T-helper 2 cell treated with Interferon-gamma antibody and Interleukin-4, amounts not matched to agents 5 μg/mL and 100 μg/mL, for 36 hours (primary cell): Measurements from ENCODE around the gene SLC10A7.

Experiments used
- DNase-seq: peaks from one replicate; pipeline ENCODE4 v3.0.0; 2021; ENCODE audit warnings: low spot score
- H3K27ac Mint-ChIP-seq: one replicate; pipeline ENCODE4 v1.8.0; 2021; ENCODE audit warnings: mild to moderate bottlenecking, mixed read lengths
- H3K27me3 Mint-ChIP-seq: one replicate; pipeline ENCODE4 v1.8.0; 2021; ENCODE audit warnings: low read depth, mixed read lengths
- H3K36me3 Mint-ChIP-seq: one replicate; pipeline ENCODE4 v1.8.0; 2021; ENCODE audit warnings: low read depth, mixed read lengths
- H3K4me1 Mint-ChIP-seq: one replicate; pipeline ENCODE4 v1.8.0; 2021; ENCODE audit warnings: low read depth, mixed read lengths
- H3K4me3 Mint-ChIP-seq: one replicate; pipeline ENCODE4 v1.8.0; 2022; ENCODE audit warnings: mild to moderate bottlenecking, moderate library complexity, mixed read lengths
- H3K9me3 Mint-ChIP-seq: one replicate; pipeline ENCODE4 v1.8.0; 2021; ENCODE audit warnings: mixed read lengths

The SLC10A7 gene

DNA sequence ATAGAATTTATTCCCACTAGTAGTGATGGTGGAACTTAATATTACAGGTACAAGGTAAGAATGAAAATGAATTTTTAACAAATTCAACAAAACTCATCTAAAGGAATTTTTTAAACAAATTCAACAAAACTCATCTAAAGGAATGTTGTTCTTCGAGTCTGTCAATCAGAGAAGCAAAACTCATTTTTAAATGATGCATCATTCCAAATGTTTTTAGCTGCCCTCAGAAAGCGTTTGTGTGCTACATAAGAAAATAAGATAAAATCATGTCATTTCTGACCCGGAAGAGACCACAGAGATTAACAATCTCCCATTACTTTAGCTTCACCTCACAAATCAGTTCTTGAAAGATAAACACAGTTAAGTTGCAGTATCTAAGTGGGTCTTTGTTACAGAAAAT lies 178.0 kb downstream of the SLC10A7 start:
- no peak overlapping the region for H3K4me3 Mint-ChIP-seq
- no peaks in the 10 kb centered on the region for H3K36me3 Mint-ChIP-seq
- H3K9me3 Mint-ChIP-seq, result no peaks in the 10 kb centered on the region
- H3K27ac Mint-ChIP-seq, result no peak overlapping the region
- DNase-seq, result no peak
- H3K4me1 Mint-ChIP-seq, result peaks cover 7% of the 10 kb centered on the region
- H3K27me3 Mint-ChIP-seq, result no peaks in the 10 kb centered on the region

DNA sequence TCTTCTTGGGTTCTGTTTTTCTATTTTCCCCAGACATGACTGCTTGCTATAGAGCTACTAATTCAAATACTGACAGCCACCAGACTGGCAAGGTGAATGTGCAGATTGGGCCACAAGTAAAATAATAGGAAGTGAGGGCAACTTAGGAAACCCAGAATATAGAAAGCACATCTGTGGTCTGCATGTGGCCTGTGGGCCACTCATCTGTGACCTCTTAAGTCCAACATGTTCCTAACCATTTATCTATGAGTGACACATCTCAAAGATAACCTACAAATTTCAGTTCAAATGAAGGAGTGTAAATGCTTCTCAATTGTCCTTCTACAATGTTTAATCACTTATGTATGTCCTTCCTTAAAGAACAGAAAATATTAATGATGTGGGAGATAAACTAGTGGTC lies 178.5 kb downstream of the SLC10A7 start:
- H3K9me3 Mint-ChIP-seq, result no peaks in the 10 kb centered on the region
- H3K27me3 Mint-ChIP-seq, result no peaks in the 10 kb centered on the region
- H3K4me1 Mint-ChIP-seq, result peaks cover 7% of the 10 kb centered on the region
- no peak overlapping the region for H3K4me3 Mint-ChIP-seq
- H3K27ac Mint-ChIP-seq, result no peak overlapping the region
- DNase-seq, result no peak
- H3K36me3 Mint-ChIP-seq, result no peaks in the 10 kb centered on the region

DNA sequence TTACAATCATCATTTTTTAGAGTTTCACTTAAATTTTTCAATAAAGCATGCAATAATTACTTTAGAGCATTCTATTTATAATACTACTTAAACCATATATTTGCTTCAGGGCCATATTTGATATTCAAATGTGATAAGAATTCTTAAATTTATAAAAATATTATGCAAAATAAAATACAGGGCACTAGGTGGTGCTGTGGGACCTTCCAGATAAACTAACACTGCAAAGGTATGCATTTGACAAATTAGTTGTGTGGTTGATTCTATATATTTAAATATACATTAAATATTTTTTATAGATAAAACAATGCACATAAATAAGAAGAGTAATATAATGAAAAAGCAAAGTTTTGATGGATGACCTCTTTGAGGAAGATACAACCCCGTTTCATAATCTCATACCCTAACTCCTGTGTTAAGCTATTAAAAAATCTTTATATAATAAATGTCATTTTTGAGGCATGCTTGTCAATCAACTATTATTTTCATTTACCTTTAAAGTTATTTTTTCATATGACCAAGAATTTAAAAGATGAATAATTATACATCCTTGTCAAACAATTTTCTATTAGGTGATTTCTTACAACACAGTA lies 179.0 kb downstream of the SLC10A7 start:
- Mint-ChIP-seq H3K9me3 (no peaks in the 10 kb centered on the region), H3K36me3 (no peaks in the 10 kb centered on the region), H3K27me3 (no peaks in the 10 kb centered on the region), H3K4me3 (no peak overlapping the region), H3K27ac (no peak overlapping the region), H3K4me1 (peaks cover 7% of the 10 kb centered on the region)
- DNase-seq, result no peak

DNA sequence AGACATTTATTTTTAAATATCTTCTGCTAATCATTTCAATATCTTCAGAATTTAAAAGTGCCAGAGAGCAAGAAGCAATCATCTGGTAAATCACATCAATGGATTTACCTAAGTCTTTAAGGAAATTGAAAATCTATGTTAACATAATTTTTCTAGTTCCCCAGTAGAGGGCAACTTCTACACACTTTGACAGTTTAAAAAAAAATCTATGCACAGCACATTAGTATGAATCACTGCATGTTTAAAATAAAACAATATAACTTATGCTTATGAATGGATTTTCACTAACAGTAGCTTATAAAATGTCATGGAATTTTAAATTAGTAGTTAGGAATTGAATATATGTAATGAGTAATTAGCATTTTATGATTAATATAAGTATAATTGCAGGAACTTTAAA lies 180.9 kb downstream of the SLC10A7 start:
- no peak for DNase-seq
- H3K4me1 Mint-ChIP-seq, result peaks cover under 1% of the 10 kb centered on the region
- H3K4me3 Mint-ChIP-seq, result no peak overlapping the region
- no peaks in the 10 kb centered on the region for H3K36me3 Mint-ChIP-seq
- H3K27ac Mint-ChIP-seq, result no peak overlapping the region
- no peaks in the 10 kb centered on the region for H3K9me3 Mint-ChIP-seq
- H3K27me3 Mint-ChIP-seq, result no peaks in the 10 kb centered on the region

DNA sequence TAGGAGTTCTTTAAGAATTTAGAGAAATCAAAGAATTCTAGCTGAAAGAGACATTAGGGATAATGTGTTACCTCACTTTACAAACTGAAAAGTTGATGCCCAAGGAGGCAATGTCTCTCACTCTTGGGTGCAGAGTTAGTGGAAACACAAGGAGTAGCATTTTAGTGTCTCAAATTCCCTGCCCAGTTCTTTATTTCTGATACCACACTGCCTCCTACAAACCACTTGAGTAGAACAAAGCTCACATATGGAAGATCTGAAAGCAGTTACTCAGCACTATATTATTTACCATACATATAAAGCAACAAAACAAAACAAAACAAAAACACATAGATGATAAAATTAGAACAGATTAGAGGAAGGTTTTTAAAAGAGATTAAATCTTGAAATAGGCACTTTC lies 183.2 kb downstream of the SLC10A7 start:
- DNase-seq, result no peak
- no peak overlapping the region for H3K27ac Mint-ChIP-seq
- H3K9me3 Mint-ChIP-seq, result no peaks in the 10 kb centered on the region
- no peak overlapping the region for H3K4me3 Mint-ChIP-seq
- H3K36me3 Mint-ChIP-seq, result no peaks in the 10 kb centered on the region
- H3K27me3 Mint-ChIP-seq, result no peaks in the 10 kb centered on the region
- no peaks in the 10 kb centered on the region for H3K4me1 Mint-ChIP-seq

DNA sequence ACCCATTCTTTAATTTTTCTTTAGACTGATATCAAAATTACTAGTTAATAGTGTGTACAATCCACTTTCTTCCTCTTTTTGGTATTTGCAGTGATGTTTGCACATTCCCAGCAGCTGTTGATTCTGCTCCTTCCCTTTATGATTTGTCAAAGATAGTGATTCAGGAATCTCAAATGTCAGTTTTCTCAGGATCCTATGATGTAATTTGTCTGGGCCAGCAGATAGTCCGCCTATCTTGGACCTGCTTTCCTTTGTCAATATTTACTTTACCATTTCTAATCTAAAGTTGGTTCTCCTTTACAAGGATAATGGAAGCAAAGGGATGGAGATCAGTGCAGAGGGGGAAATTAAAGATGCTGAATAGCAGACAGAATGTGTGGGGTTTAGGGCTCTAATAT lies 185.3 kb downstream of the SLC10A7 start:
- Mint-ChIP-seq H3K27ac (no peak overlapping the region), H3K4me3 (no peak overlapping the region), H3K9me3 (no peaks in the 10 kb centered on the region), H3K27me3 (no peaks in the 10 kb centered on the region), H3K4me1 (no peaks in the 10 kb centered on the region), H3K36me3 (no peaks in the 10 kb centered on the region)
- DNase-seq, result no peak

DNA sequence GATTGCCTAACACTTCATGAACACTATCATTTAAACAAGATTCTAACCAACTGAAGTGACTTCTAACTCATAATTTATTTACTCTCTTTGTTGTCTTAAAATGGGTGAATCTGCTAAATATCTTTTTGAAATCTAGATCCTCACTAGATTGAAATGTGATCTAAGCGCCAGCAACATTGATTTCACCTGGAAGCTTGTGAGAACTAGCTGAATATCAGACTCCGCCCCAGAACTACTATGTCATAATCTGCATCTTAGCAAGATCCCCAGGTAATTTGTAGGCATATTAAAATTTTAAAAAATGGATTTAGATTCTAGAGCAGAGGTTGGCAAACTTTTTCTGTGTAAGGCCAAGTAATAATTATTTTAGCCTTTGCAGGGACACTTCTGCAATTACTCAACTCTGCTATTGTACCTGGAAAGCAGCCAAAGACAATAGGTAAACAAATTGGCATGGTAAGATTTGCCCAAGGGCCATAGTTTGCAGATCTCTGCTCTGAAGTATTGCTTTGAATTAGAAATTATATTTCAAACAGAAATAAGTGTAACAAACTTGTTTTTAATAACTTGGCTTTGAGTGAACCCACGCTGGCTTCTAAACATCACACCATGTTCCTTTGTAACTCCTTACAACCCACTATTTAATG lies 185.9 kb downstream of the SLC10A7 start:
- DNase-seq, result no peak
- Mint-ChIP-seq H3K4me3 (no peak overlapping the region), H3K36me3 (no peaks in the 10 kb centered on the region), H3K27ac (no peak overlapping the region), H3K27me3 (no peaks in the 10 kb centered on the region), H3K4me1 (no peaks in the 10 kb centered on the region), H3K9me3 (no peaks in the 10 kb centered on the region)

DNA sequence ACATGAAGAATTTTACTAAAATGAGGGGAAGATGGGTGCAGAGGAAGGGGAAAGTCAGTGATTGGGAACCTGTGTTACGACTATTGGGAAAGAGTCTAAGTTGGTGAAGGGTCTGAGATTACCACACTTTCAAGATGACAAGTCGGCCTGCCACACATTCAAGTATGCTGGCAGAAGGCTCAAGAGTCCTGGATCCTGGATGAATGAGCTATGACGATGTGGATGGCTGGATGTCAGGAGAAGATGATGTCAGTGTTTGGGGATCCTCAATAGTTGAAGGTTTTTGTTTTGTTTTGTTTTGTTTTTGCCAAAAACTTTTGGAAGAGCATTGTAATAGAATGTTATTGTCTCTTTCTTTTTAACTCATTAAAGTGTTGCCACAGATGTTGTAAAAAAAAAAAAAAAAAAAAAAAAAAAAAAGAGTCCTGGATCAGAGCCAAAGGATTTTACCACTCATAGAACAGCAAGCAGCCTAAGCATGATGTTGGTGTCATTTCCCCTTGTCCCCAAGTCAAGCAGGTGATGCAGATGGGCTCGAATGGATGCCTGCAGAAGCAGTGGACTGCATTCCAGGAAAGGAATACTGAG lies 186.8 kb downstream of the SLC10A7 start:
- H3K9me3 Mint-ChIP-seq, result no peaks in the 10 kb centered on the region
- H3K4me1 Mint-ChIP-seq, result no peaks in the 10 kb centered on the region
- no peak overlapping the region for H3K4me3 Mint-ChIP-seq
- no peak overlapping the region for H3K27ac Mint-ChIP-seq
- no peaks in the 10 kb centered on the region for H3K27me3 Mint-ChIP-seq
- H3K36me3 Mint-ChIP-seq, result no peaks in the 10 kb centered on the region
- DNase-seq, result no peak

DNA sequence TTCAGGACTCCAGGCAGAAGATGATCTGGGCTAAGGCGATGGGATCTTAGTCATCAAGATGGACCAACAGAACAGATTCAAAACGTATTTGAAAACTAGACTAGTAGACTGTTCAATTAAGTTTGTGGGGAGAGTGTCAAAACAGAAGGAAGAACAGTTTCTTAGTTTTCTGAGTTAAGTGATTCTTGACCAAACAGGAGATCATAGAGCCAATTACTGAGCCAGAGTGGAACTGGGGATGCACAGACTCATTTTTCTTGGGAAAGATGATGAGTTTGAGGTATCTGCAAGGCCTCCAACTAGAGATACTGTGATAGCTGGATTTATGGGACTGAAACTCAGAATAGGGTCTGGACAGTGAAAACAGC lies 187.9 kb downstream of the SLC10A7 start:
- H3K9me3 Mint-ChIP-seq, result no peaks in the 10 kb centered on the region
- no peaks in the 10 kb centered on the region for H3K27me3 Mint-ChIP-seq
- H3K27ac Mint-ChIP-seq, result no peak overlapping the region

DNA sequence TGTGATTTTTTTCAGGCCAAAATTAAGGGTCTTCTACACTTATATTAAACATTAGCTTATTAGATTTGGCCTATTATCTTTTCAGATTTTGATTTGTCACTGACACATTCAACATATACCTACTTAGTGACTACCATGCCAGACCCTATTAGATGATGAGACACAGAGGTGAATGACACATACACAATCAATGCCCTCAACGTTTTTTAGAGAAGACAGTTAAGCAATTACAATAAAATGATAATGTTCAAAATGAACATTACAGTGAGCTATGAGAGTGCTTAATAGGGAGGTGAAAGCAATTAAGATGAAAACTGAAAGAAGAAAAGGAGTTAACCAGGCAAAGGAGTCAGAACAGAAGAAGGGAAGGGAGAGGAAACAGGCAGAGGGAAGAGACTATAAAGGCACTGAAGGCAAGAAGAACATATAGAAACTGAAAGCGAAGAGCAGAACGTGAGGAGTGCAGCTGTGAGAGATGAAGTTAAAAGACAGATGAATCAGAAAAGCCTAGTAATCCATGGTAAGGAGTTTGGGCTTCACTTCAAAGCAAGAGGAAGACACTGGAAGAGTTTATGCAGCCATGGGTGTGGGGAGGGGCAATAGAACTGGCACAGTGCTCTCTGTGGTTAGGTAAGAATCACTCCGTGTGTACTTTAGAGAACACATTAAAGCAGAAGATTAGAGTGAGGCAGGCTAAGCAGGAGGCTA lies 188.4 kb downstream of the SLC10A7 start:
- Mint-ChIP-seq H3K36me3 (no peaks in the 10 kb centered on the region), H3K27ac (no peak overlapping the region), H3K4me1 (peaks cover 1% of the 10 kb centered on the region), H3K4me3 (no peak overlapping the region), H3K9me3 (no peaks in the 10 kb centered on the region), H3K27me3 (no peaks in the 10 kb centered on the region)
- DNase-seq, result peak; percentile 30

More for the DNA sequence above, 187.9 kb downstream of the SLC10A7 start:
- peaks cover 1% of the 10 kb centered on the region for H3K4me1 Mint-ChIP-seq
- no peaks in the 10 kb centered on the region for H3K36me3 Mint-ChIP-seq
- DNase-seq, result no peak
- no peak overlapping the region for H3K4me3 Mint-ChIP-seq

DNA sequence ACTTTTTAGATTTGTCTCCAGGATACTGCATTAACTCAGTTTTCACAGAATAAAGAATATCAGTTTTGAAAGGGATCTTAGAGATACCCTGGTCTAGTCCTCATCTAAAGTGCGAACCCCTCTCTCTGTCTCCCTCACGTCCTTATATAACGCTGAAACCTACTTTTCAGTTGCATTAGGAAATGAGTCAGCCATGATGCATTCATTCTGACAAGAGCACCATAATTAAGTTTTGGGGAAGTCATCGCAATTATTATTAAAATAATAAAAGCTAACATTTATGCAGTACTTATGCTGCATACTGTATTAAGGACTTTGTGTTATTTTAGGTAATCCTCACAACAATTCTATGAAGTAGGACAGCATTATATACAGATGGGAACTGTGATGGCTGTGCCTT lies 191.3 kb downstream of the SLC10A7 start:
- no peak for DNase-seq
- Mint-ChIP-seq H3K27me3 (no peaks in the 10 kb centered on the region), H3K36me3 (no peaks in the 10 kb centered on the region), H3K4me1 (peaks cover 1% of the 10 kb centered on the region), H3K4me3 (no peak overlapping the region), H3K9me3 (no peaks in the 10 kb centered on the region), H3K27ac (no peak overlapping the region)

DNA sequence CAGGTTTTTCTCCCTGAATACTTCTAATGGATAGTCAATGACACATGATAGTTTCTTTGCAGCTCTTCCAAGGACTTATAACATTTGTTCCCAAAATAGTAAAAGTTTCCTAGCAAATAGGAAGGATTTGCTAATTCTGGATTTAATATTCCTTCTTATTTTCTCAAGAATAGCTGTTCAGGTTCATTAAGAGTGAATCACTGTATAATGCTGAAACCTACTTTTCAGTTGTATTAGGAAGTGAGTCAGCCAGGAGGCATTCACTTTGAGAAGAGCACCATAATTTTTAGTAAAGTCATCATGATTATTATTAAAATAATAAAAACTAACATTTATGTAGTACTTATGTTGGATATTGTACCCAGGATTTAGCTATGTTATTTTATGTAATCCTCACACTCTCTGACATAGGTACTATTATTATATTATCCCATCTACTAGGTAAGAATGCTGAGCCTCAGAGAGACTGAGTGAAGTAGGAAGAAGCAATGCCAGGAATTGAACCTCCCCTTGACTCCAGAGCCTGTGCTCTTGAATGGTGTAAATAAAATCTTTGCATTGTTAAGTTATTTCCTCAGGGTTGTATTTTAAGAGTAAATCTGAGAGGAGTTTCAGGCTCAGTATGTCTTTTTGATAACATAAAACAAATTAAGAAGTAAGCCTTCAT lies 192.6 kb downstream of the SLC10A7 start:
- Mint-ChIP-seq H3K9me3 (no peaks in the 10 kb centered on the region), H3K36me3 (peaks cover 5% of the 10 kb centered on the region), H3K27me3 (no peaks in the 10 kb centered on the region), H3K4me1 (peaks cover 1% of the 10 kb centered on the region), H3K27ac (no peak overlapping the region), H3K4me3 (no peak overlapping the region)
- no peak for DNase-seq

DNA sequence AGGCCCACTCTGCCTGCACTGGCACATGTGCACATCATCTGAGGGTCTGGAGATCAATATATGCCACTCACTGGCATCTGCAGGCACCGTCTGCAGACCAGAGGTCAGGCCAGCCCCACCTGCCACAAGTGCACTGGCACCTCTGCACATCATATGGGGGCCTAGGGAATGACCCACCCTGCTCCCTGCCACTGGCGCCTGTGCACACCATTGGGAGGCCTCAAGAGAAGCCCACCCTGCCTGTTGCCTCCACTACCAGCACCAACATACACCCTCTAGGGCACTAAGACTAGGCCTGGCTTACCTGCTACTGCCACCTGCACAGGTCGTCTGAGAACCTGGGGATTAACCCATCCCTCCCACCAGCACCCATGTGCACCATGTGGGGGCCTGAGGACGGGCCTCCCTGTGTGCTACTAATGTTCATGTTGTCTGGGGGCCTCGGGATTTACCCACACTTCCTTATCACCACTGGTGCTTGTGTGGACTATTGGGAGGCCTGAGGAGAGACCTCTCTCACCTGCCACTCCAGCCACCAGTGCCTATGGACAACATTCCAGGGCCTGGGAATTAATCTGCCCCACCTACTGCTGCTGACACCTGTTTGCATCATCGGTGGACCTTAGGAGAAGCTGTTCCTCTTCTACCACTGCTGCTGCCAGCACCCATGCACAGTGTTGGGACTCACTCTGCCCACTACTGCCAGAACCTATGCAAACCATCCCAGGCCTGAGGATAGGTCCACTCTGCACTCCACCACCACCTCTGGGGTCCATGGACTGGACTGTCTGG lies 193.7 kb downstream of the SLC10A7 start:
- H3K4me1 Mint-ChIP-seq, result peaks cover 1% of the 10 kb centered on the region
- no peak for DNase-seq
- H3K9me3 Mint-ChIP-seq, result no peaks in the 10 kb centered on the region
- H3K27me3 Mint-ChIP-seq, result no peaks in the 10 kb centered on the region
- no peak overlapping the region for H3K4me3 Mint-ChIP-seq
- peaks cover 10% of the 10 kb centered on the region for H3K36me3 Mint-ChIP-seq
- no peak overlapping the region for H3K27ac Mint-ChIP-seq
